GM15510 (cell line): Measurements from ENCODE around the gene DLG1.

Experiments
- POLR2A ChIP-seq: IDR thresholded peaks from 3 replicates; pipeline ENCODE4 v1.6.1; 2011; ENCODE audit warnings: borderline replicate concordance; ENCODE audit not compliant: insufficient read length; ENCODE audit errors: extremely low read depth

DLG1 gene

DNA sequence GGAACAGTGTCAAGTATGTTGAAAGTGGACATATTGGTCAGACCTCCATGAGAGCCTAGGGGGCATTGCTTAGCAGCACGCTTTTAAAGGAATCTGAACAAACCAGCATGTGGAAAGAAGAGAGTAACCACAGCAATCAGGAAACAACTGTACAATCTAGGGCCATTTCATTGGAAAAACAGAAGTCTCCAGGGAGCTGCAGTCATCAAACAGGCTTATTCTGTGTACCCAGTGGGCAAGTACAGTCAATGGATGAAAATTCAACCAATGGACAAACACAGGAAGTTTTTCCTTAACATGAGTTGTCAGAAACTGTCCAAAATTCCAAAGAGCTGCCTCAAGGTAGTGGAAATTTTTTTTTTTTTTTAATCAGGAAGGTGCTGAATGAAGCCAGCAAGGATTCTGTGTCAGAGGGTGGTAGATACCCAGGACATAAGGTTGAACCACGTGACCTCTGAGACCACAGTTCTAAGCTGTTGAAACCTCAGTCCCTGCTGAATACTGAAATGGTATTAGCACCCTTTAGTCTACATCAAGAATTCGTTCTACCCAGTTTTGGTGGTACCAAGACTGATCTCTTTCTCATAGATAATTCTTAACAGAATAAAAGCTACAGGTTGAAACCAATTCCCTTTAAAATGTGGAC lies 4.4 kb upstream of the DLG1 start:
- no peak for TF ChIP-seq POLR2A

DNA sequence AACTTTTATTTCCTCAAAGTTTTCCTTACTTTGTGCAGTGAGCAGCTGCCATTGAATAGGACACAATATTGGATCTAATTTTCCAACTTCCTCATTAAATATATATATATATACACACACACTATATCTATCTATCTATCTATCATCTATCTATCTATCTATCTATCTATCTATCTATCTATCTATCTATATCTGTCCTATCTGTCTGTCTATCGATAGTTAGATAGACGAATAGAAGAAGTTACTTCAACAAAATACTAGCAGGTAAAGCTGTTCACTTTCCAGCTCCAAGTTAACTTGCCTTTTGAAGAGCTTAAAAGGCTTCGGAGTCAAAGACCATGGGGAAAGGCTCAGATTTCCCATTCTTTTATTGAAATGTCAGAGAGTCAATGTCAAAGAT lies 3.6 kb upstream of the DLG1 start:
- TF ChIP-seq POLR2A: no peak

DNA sequence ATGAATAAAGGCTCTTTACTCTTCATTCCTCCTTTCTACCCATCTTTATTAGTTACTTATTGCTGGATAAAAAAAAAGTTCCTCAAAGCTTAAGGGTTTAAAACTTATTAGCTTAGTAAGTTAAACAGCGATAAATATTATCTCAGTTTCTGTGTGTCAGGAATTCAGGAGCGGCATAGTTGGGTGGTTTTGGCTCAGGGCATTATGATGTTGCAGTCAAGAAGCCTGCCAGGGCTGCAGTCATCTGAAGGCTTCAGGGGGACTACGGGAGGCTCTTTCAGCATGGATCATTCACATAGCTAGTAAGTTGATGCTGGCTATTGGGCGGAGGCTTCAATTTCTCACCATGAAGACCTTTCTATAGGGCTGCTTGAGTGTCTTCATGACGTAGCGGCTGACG lies 1.9 kb upstream of the DLG1 start:
- TF ChIP-seq POLR2A: no peak

DNA sequence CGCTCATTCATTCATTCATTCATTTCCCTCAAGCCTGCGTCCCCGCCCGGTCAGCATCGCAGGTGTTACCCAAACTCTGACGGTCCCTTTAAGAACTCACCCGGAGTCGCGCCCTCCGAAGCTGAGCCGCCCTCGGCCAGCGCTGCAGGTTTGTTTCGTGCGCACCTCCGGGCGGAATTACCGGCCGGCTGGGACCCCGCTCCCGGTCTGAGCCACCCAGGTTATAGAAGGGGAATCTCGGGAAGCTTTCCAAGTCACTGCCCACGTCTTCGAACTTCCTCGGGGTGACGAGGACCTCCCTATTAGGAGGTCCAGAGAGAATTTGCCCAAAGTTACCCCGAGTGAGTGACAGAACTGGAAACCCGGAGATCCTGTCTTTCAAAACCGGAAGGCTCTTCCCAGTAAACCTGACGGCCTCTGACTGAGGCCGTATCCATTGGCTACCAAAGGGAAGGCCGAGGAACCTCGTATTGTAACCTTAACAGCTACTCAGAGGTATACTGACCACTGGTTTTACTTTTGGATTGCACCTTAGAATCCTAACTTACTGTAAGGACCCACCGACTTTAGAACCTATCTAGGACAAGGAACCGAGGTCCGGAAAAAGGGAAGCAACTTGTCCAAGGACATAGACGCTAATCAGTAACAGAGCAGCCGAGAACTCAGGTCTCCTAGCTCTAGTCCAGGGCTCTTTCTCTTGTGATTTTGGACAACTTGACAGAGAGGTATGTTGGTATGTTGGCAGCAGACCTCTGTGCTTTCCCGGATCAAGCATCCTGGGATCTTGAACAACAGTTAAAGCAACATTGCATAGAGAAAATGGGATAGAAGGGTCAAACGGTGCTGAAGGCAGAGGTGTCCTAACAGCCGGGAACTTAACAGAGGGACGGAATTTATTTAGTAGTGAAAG lies 788 bp upstream of the DLG1 start:
- no peak for TF ChIP-seq POLR2A

DNA sequence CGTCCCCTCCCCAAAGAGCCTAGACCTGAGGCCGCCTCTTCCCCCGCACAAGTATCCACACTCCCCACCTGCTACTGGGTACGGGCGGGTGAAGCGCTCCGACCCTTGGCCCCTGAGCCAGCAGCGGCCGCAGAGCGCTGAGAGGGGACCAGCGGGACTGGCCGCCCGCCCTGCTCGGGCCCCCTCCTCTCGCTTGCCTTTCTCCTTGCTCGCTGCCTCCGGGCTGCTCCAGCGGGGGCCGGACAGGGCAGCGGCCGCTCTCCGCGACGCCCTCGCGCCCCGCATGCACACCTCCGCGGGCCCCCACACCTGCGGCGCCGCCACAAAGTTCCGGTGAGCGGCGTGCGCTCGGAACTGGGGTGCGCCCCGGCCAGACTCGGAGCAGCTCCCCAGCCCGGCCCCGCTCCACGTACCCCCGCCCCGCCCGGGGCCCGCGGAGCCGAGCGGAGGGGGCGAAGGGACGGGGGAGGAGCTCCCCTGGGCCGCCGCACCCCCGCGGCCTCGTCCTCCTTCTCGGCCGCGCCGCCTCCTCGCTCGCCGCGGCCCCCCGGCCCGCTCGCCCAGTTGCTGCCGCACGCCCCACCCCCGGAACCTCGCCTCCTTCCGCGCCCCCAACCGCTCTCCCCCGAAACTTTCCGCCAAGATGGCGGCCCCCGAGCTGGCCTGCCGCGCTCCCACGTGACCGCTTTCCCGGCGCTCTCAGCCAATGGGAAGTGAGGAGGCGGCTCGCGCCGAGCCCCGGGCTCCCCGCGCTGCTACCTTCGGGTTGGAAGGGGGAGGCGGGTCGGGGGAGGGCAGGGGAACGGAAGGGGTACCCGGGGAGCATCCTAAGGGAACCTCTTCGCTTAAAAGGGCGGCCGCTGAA lies 704 bp downstream of the DLG1 start:
- TF ChIP-seq POLR2A: peak; percentile 48

DNA sequence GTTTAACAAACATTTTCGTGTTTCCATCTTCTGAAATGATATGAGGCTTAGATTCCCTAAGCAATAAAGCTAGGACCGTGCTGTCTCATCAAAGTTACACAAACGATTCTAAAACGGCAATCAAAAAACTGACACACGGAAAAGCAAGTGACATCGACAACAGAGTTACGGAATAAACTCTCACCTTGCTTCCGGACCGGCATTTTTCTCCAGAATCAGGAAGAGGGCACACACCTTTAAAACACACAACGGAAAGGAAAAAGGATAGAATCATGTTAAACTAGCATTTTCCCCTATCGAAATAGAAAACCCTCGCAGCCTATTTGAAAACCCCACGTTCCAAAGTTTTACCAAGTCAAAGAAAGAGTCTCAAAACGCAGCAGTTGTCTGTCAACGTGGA lies 1.4 kb downstream of the DLG1 start:
- TF ChIP-seq POLR2A: no peak

DNA sequence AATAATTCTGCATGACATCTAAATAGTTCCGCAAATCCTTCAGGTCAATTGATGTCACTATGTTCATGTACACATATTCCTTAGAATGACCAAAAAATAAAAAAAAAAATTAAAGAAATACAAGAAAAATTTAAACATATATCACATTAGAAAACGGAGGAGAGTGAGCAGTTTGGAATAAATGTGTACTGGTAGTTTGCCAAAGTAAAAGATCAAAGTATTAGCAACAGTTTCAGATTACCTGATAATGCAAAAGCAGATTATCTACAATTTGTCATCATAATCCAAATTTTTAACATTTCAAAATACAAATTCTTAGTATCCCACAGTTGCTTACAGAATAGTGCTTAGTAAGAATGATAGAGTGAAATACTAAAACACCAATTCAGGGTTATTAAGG lies 1.9 kb downstream of the DLG1 start:
- no peak for TF ChIP-seq POLR2A

DNA sequence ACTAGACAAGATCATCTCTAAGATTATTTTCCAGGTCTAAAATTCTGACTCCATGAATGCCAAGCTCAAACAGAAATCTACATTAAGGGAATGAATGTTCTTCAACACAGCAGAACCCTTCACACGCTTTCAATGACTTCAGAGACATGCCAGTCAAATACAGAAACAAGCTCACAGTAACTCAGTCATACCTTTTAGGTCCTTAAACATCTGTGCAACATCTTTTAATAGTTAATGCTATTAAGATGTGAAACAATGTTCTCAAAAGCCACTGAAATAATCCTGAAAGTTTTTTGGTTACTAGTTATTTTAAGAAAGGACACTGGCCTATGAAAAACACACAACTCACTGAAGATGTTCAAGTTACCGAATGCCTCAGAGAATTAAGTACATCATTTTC lies 2.5 kb downstream of the DLG1 start:
- TF ChIP-seq POLR2A: no peak

DNA sequence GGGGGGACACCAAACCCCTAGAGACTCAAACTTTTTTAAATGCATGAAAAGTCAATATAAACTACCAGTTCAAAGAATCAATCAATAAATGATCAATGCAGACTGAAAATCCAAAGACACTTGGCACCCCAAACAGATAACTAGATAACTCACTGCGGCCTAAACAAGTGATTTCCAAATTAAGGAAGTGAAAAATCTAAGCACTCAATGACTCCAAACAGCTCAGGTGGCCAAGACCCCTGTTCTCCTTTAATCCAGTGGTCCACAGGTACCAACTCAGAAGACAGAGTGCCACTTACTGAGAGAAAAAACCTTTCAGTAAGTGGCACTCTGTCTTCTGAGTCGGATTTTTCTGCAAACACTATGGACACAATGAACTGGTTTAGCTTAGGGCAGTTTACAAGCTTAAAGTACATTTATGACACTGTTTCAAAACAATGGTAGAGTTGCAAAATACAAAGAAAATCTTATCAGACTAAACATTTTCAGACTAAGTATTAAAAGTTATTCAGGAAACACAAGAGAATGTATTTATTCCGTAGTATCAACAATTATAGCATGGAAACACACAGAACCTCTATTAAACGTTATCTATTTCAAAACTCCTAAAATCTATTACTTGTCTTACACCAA lies 4.7 kb downstream of the DLG1 start:
- TF ChIP-seq POLR2A: no peak

DNA sequence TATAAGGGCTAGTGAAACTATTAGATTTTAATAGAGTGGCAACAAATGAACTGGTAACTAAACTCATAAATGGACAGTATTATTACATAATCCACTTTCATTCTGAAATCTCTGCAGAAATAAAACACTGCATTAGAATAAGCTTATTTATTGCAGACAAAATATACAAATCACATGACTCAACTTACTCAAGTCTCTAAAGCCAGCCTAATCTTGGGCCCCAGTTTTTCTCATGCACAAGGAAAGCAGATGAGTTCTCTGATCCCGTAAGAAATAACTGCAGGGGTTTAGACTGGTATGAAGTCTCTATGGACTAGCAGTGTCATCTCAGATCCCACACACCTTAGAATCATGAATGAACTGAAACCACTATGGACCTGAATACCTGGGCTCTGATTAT lies 5.8 kb downstream of the DLG1 start:
- no peak for TF ChIP-seq POLR2A

DNA sequence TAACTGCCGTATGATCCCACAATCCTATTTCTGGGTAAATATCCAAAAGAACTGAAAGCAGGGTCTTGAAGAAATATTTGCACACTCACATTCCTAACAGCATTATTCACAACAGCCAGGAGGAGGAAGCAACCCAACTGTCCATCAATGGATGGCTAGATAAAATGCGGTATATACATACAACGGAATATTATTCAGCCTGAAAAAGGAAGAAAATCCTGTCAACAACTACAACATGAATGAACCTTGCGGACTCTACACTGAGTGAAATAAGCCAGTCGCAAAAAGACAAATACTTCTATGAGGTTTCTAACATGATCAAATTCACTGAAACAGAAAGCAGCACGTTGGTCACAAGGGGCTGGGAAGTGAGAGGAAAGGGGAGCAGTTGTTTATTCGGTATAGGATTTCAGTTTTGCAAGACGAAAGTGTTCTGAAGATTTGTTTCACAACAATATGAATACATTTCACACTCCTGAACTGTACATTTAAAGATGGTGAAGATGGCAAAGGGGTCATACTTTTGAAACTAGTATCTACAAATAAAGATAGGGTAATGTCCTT lies 6.2 kb downstream of the DLG1 start:
- no peak for TF ChIP-seq POLR2A

DNA sequence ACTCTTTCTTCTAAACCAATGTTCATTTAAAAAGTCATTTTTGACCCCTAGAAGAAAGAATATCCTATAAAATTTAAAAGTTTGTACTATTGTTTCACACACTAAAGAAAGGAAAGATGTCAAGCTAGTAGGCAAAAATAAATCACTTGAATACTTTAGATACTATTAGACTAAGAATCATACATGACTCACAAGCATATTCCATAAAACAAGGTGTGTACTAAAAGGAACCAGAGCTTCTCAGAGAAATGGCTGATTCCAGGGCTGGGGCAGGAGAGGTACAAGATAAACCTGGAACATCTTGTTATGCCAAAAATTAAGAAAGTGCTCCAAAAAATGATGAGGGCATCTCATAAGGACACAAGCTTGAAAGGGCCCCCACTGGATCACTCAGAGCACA lies 8.7 kb downstream of the DLG1 start:
- TF ChIP-seq POLR2A: no peak

DNA sequence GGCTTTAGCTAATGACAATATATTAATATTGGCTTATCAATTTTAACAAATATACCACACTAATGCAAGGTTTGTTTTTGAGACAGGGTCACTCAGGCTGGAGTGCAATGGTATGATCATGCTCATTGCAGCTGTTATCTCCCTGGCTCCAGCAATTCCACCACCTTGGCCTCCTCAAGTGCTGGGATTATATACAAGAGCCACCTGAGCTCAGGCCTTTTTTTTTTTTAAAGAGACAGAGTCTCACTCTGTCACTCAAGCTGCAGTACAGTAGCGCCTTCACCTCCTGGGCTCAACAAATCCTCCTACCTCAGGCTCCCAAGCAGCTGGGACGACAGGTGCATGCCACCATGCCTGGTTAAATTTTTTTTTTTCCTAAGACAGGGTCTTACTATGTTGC lies 11.7 kb downstream of the DLG1 start:
- no peak for TF ChIP-seq POLR2A

DNA sequence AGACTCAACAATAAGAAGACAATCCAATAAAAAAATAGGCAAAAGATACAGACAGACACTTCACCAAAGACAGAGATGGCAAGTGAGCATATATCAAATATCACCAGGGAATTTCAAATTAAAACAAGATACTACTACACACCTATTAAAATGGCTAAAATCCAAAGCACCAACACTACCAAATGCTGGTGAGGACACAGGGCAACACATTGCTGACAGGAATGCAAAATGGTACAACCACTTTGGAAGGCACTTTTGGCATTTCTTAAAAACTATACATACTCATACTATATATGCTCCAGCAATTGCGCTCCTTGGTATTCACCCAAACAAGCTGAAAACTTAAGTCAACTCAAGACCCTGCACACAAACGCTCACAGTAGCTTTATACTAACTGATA lies 12.9 kb downstream of the DLG1 start:
- TF ChIP-seq POLR2A: no peak
